ENCODE measurements around the gene KCTD6.
A peak's percentile ranks its signal among the peaks of the same experiment; 100 is the strongest.

Gene KCTD6
- long read RNA-seq, transcript KCTD6-202 (3 exons, 1,533 nt), result major isoform, 54 of 59 reads
- long read RNA-seq, partial matches to known transcripts, result 1 of 59 reads
- long read RNA-seq, other reads (novel, unspliced or antisense), result 0 of 59 reads

- TF ChIP-seq REST (IDR thresholded peaks at IDR 0.05; ENCODE audit: insufficient replicate concordance, low read depth) (no peak), SPI1 (IDR thresholded peaks at IDR 0.05; ENCODE audit: borderline replicate concordance, low read depth) (peak; percentile 44; the same call in 1 of the 2 replicates), GABPA (IDR thresholded peaks at IDR 0.05; ENCODE audit: low read depth) (no peak), POLR2AphosphoS5 (IDR thresholded peaks at IDR 0.05; ENCODE audit: low read depth) (no peak)
- TF ChIP-seq, protein P1, sequence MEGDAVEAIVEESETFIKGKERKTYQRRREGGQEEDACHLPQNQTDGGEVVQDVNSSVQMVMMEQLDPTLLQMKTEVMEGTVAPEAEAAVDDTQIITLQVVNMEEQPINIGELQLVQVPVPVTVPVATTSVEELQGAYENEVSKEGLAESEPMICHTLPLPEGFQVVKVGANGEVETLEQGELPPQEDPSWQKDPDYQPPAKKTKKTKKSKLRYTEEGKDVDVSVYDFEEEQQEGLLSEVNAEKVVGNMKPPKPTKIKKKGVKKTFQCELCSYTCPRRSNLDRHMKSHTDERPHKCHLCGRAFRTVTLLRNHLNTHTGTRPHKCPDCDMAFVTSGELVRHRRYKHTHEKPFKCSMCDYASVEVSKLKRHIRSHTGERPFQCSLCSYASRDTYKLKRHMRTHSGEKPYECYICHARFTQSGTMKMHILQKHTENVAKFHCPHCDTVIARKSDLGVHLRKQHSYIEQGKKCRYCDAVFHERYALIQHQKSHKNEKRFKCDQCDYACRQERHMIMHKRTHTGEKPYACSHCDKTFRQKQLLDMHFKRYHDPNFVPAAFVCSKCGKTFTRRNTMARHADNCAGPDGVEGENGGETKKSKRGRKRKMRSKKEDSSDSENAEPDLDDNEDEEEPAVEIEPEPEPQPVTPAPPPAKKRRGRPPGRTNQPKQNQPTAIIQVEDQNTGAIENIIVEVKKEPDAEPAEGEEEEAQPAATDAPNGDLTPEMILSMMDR (IDR thresholded peaks at IDR 0.05; ENCODE audit: insufficient read depth, low read length), result peak; percentile 46
- peak; percentile 82 to 85 for DNase-seq (ENCODE audit: low read depth in 1 of 2, low spot score in 1 of 2)
- Histone ChIP-seq H3K4me3 (replicated peaks; ENCODE audit: insufficient read depth, low read length) (peak within 1 kb of the TSS; percentile 80), H3K27ac (replicated peaks) (no peak within 1 kb of the TSS), H3K27me3 (ENCODE audit: insufficient read depth, poor library complexity, severe bottlenecking) (no peaks in the 10 kb centered on the region)
Observed at GRCh38 chr3:58491506-58492402, at the start of gene KCTD6. Gene KCTD6 (plus strand): TSS chr3:58492096. CDS start chr3:58498756, 6,660 bp downstream.

DNA sequence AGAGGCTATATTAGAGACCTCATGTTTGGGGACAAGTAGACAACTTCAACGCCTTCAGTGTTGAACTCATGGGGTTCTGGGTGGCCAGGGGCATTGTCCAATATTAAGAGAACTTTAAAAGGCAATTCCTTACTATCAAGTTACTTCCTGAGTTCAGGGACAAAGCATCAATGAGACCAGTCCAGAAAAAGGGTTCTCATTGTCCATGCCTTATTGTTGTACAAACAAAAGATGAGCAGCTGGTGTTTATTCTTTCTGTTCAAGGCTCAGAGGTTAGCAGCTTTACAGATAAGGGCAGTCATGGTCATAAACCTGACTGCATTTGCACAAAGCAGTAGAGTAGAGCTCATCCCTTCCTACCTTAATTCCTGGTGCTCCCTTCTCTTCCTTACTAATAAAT is 39.7 kb upstream of the KCTD6 start:
- no peak for DNase-seq (ENCODE audit: low read depth in 1 of 2, low spot score in 1 of 2)
- Histone ChIP-seq H3K4me3 (replicated peaks; ENCODE audit: insufficient read depth, low read length) (no peak overlapping the region), H3K27ac (replicated peaks) (no peak overlapping the region), H3K27me3 (ENCODE audit: insufficient read depth, poor library complexity, severe bottlenecking) (no peaks in the 10 kb centered on the region)
- TF ChIP-seq GABPA (IDR thresholded peaks at IDR 0.05; ENCODE audit: low read depth), result no peak
- TF ChIP-seq POLR2AphosphoS5 (IDR thresholded peaks at IDR 0.05; ENCODE audit: low read depth), result no peak
- TF ChIP-seq, protein P1 (IDR thresholded peaks at IDR 0.05; ENCODE audit: insufficient read depth, low read length), result no peak
- TF ChIP-seq SPI1 (IDR thresholded peaks at IDR 0.05; ENCODE audit: borderline replicate concordance, low read depth), result no peak
- TF ChIP-seq REST (IDR thresholded peaks at IDR 0.05; ENCODE audit: insufficient replicate concordance, low read depth), result no peak

DNA sequence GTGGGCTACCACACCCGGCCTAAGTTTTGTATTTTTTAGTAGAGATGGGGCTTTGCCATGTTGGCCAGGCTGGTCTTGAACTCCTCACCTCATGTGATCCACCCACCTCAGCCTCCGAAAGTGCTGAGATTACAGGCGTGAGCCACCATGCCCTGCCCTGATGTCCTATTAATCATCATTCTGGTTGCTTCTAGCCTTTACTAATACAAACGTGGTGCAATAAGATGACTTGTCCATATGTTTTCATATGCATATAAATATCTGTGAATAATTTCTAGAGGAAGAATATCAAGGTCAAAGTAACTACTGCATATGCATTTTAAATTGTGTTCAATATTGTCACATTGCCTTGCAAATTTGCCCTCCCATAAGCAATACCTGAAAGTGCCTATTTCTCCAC is 32.7 kb upstream of the KCTD6 start:
- no peak for DNase-seq (ENCODE audit: low read depth in 1 of 2, low spot score in 1 of 2)
- no peak overlapping the region for H3K4me3 ChIP-seq (replicated peaks; ENCODE audit: insufficient read depth, low read length)
- H3K27me3 ChIP-seq (ENCODE audit: insufficient read depth, poor library complexity, severe bottlenecking), result no peaks in the 10 kb centered on the region
- TF ChIP-seq, protein P1 (IDR thresholded peaks at IDR 0.05; ENCODE audit: insufficient read depth, low read length), result no peak
- TF ChIP-seq REST (IDR thresholded peaks at IDR 0.05; ENCODE audit: insufficient replicate concordance, low read depth), result no peak
- no peak for TF ChIP-seq POLR2AphosphoS5 (IDR thresholded peaks at IDR 0.05; ENCODE audit: low read depth)
- no peak for TF ChIP-seq SPI1 (IDR thresholded peaks at IDR 0.05; ENCODE audit: borderline replicate concordance, low read depth)
- TF ChIP-seq GABPA (IDR thresholded peaks at IDR 0.05; ENCODE audit: low read depth), result no peak
- H3K27ac ChIP-seq (replicated peaks), result no peak overlapping the region

Measured in HL-60 (cell line).